ENCODE data around the gene RIC8A.
"Not testable (repeated sequence)": the region's sequence is repeated elsewhere in the genome, so short reads cannot be mapped to it uniquely, and the experiment has no call there.

RIC8A gene

GRCh38 chr11:218815-219593, 11.5 kb downstream of the RIC8A start:
- no peak for DNase-seq (ENCODE audit: low read depth)

GRCh38 chr11:220641-221215, 13.2 kb downstream of the RIC8A start:
- not testable (repeated sequence) for DNase-seq (ENCODE audit: low read depth)

- no peak for DNase-seq (ENCODE audit: low read depth)
These were observed 14.0 kb downstream of the RIC8A start for GRCh38 chr11:221539-221938.

- no peak for DNase-seq (ENCODE audit: low read depth)
These were observed 14.7 kb downstream of the RIC8A start for GRCh38 chr11:221998-222789.

GRCh38 chr11:223026-223789, 15.7 kb downstream of the RIC8A start:
- no peak for DNase-seq (ENCODE audit: low read depth)

GRCh38 chr11:223884-224283, 16.4 kb downstream of the RIC8A start:
- no peak for DNase-seq (ENCODE audit: low read depth)

- no peak for DNase-seq (ENCODE audit: low read depth)
These were observed 16.9 kb downstream of the RIC8A start for GRCh38 chr11:224424-224823.

- no peak for DNase-seq (ENCODE audit: low read depth)
These were observed 18.4 kb downstream of the RIC8A start for GRCh38 chr11:225734-226453.

GRCh38 chr11:227824-228379, 20.4 kb downstream of the RIC8A start:
- no peak for DNase-seq (ENCODE audit: low read depth)

- no peak for DNase-seq (ENCODE audit: low read depth)
These were observed 22.9 kb downstream of the RIC8A start for GRCh38 chr11:230431-230830.

- no peak for DNase-seq (ENCODE audit: low read depth)
These were observed 25.5 kb downstream of the RIC8A start for GRCh38 chr11:232783-233565.

GRCh38 chr11:235180-235579, 27.7 kb downstream of the RIC8A start:
- no peak for DNase-seq (ENCODE audit: low read depth)

- no peak for DNase-seq (ENCODE audit: low read depth)
These were observed 28.1 kb downstream of the RIC8A start for GRCh38 chr11:235609-235996.

GRCh38 chr11:235997-236773, 28.7 kb downstream of the RIC8A start, which contains the start of gene SIRT3:
Gene SIRT3 (minus strand): TSS chr11:236342. CDS start chr11:236328, 14 bp downstream.
- peak; percentile 71 for DNase-seq (ENCODE audit: low read depth)

- DNase-seq (ENCODE audit: low read depth) = peak; percentile 91
These were observed 29.6 kb downstream of the RIC8A start, which contains the start of gene PSMD13 for GRCh38 chr11:236774-237767. Gene PSMD13 (plus strand): TSS chr11:236976. CDS start chr11:237050, 74 bp downstream.

GRCh38 chr11:238346-238745, 30.8 kb downstream of the RIC8A start:
- DNase-seq (ENCODE audit: low read depth) = not testable (repeated sequence)

GRCh38 chr11:240315-240714, 32.8 kb downstream of the RIC8A start:
- DNase-seq (ENCODE audit: low read depth) = no peak

- no peak for DNase-seq (ENCODE audit: low read depth)
These were observed 34.1 kb downstream of the RIC8A start for GRCh38 chr11:241634-242033.

Data from activated T-cell treated with anti-CD3 and anti-CD28 coated beads for 48 hours (primary cell).